ENCODE measurements around the gene TBXT. TPM values are rescaled to one million over a fixed set of nuclear protein-coding genes. Genes with fewer than 3 reads are reported as not detected.

The TBXT gene
- total and polyA plus RNA-seq, 2 experiments from 2014 or later, result 0.23 TPM; not detected in 1

GRCh38 chr6:166115609-166116008 lies 52.0 kb downstream of the TBXT start:
- Histone ChIP-seq H3K27me3 (ENCODE audit: insufficient read depth) (no peaks in the 10 kb centered on the region), H3K4me2 (no peak overlapping the region), H3K36me3 (ENCODE audit: insufficient read depth) (no peaks in the 10 kb centered on the region), H3F3A (replicated peaks; ENCODE audit: low read depth) (no peaks in the 10 kb centered on the region), H3K79me2 (replicated peaks; ENCODE audit: insufficient read depth) (no peaks in the 10 kb centered on the region), H3K27ac (ENCODE audit: low read depth) (no peak overlapping the region), H3K9me2 (ENCODE audit: insufficient read depth) (0 out of 2 replicates have a peak, but pooled peaks cover 3% of the 10 kb centered on the region), H4K20me1 (replicated peaks; ENCODE audit: insufficient read depth) (no peaks in the 10 kb centered on the region), H2AFZ (no peak overlapping the region), H3K4me1 (ENCODE audit: insufficient read depth) (no peaks in the 10 kb centered on the region), H3K4me3 (no peak overlapping the region)
- no peak for TF ChIP-seq EZH2phosphoT487 (IDR thresholded peaks at IDR 0.05; ENCODE audit: unreplicated experiment)
- no peak for TF ChIP-seq EZH2 (IDR thresholded peaks at IDR 0.05; ENCODE audit: low read depth, unreplicated experiment)
- no peak for TF ChIP-seq ZNF114 (CRISPR knock-in tag; IDR thresholded peaks at IDR 0.05)
- TF ChIP-seq ETS1 (IDR thresholded peaks at IDR 0.05), result no peak
- TF ChIP-seq CREB1 (CRISPR knock-in tag; IDR thresholded peaks at IDR 0.05; ENCODE audit: low read depth), result no peak
- no peak for TF ChIP-seq CTCF (conservative IDR thresholded peaks at IDR 0.05; ENCODE audit: low read depth in 2 of 2)
- no peak for TF ChIP-seq NANOG (IDR thresholded peaks at IDR 0.05; ENCODE audit: borderline replicate concordance)
- TF ChIP-seq JUNB (IDR thresholded peaks at IDR 0.05; ENCODE audit: unreplicated experiment), result no peak
- no peak for TF ChIP-seq POLR2AphosphoS5 (IDR thresholded peaks at IDR 0.05; ENCODE audit: low read depth)
- Mint-ChIP-seq H3K36me3 (ENCODE audit: low read depth) (no peaks in the 10 kb centered on the region; the same call in 2 of the 3 replicates), H3K27me3 (ENCODE audit: insufficient read depth, low read depth, poor library complexity) (no peaks in the 10 kb centered on the region), H3K9me3 (peaks cover 6% of the 10 kb centered on the region), H3K27ac (no peak overlapping the region), H3K4me3 (no peak overlapping the region), H3K4me1 (no peaks in the 10 kb centered on the region)
- DNase-seq (ENCODE audit: low spot score) (no peak), ATAC-seq (no peak)

GRCh38 chr6:166112580-166112979 lies 55.1 kb downstream of the TBXT start:
- DNase-seq (ENCODE audit: low spot score), result no peak
- H3K36me3 Mint-ChIP-seq (ENCODE audit: low read depth), result no peaks in the 10 kb centered on the region; the same call in 2 of the 3 replicates
- ATAC-seq, result no peak
- H3K9me3 Mint-ChIP-seq, result peaks cover 6% of the 10 kb centered on the region
- Histone ChIP-seq H3K9me2 (ENCODE audit: insufficient read depth) (0 out of 2 replicates have a peak, but pooled peaks cover 3% of the 10 kb centered on the region), H3K27me3 (ENCODE audit: insufficient read depth) (no peaks in the 10 kb centered on the region), H3K4me3 (no peak overlapping the region), H3K4me2 (no peak overlapping the region), H3F3A (replicated peaks; ENCODE audit: low read depth) (no peaks in the 10 kb centered on the region), H3K36me3 (ENCODE audit: insufficient read depth) (no peaks in the 10 kb centered on the region), H3K79me2 (replicated peaks; ENCODE audit: insufficient read depth) (no peaks in the 10 kb centered on the region), H2AFZ (no peak overlapping the region), H3K4me1 (ENCODE audit: insufficient read depth) (no peaks in the 10 kb centered on the region), H3K27ac (ENCODE audit: low read depth) (no peak overlapping the region), H4K20me1 (replicated peaks; ENCODE audit: insufficient read depth) (no peaks in the 10 kb centered on the region)
- H3K27ac Mint-ChIP-seq, result no peak overlapping the region
- H3K4me3 Mint-ChIP-seq, result no peak overlapping the region
- H3K27me3 Mint-ChIP-seq (ENCODE audit: insufficient read depth, low read depth, poor library complexity), result peaks cover 2% of the 10 kb centered on the region
- H3K4me1 Mint-ChIP-seq, result no peaks in the 10 kb centered on the region
- TF ChIP-seq JUNB (IDR thresholded peaks at IDR 0.05; ENCODE audit: unreplicated experiment) (no peak), CREB1 (CRISPR knock-in tag; IDR thresholded peaks at IDR 0.05; ENCODE audit: low read depth) (no peak), ZNF462 (CRISPR knock-in tag; IDR thresholded peaks at IDR 0.05) (no peak), ZNF114 (CRISPR knock-in tag; IDR thresholded peaks at IDR 0.05) (no peak)

Measured in GM23338 (cell line).